GM18861 (cell line): ENCODE data around the gene TESK2.

ENCODE experiments used
- ATAC-seq: cut with Tn5 transposase; IDR thresholded peaks from one replicate; pipeline ENCODE4 v1.9.1; 2021; ENCODE audit not compliant: unreplicated experiment

TESK2 gene

GRCh38 chr1:45340816-45341466 lies 150.0 kb downstream of the TESK2 start:
- ATAC-seq = no peak

DNA sequence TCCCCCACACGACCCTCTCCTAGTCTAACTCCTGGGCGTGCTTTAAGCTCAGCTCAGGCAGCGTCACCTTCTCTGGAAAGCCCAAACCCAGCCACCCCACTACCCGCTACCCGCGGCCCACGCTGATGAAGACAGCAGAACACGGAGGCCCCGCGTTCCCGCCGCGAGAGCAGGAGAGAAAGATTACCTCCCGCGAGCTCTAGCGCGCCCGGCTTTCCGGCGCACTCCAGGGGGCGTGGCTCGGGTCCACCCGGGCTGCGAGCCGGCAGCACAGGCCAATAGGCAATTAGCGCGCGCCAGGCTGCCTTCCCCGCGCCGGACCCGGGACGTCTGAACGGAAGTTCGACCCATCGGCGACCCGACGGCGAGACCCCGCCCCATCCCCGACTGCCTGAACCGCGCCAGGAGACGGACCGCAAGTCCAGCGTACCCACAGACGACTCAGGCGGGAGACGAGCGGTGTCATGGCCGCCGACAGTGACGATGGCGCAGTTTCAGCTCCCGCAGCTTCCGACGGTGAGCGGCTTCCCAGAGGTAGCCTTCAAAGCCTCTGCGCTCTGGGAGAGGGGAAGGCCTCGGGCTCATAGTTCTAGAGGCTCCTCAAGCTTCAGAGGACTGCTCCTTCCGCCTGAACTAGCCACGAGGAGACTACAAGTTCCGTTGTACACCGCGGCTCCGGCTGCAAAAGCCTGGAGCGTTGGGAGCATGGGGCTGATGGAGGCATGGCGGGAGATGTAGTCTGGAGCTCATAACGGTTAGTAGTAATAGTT lies 151.0 kb downstream of the TESK2 start, which contains the start of the genes MUTYH and TOE1:
Gene MUTYH, minus strand, starts transcription at position 652 of the 770 bp plus-strand sequence. CDS start 5,935 bp downstream, outside the sequence.
Gene TOE1, plus strand, starts transcription at position 382 of the 770 bp plus-strand sequence. Its CDS starts 83 bp downstream, at position 465.
- peak; percentile 58 for ATAC-seq

- no peak for ATAC-seq
Measured at GRCh38 chr1:45337630-45338325, 153.2 kb downstream of the TESK2 start.

DNA sequence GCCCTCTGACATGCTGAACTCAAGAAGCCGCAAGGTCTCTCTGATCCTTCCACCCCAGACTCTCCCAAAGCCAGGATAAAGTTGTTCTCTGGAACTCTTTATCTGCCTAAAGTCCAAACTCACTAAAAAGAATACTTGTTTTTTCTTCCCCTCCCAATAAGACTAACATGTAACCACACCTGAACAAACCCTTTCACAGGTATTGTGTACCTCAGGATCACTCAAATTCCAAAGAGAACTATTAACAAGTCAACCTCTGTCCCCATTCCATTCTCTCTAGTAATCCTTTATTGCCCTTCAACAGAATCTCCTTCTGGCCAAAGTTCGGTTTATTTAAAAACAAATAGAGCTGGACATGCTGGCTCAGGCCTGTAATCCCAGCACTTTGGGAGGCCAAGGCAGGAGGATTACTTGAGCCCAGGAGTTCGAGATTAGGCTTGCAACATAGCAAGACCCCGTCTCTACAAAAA lies 155.1 kb downstream of the TESK2 start:
- no peak for ATAC-seq

GRCh38 chr1:45334308-45335245 lies 156.4 kb downstream of the TESK2 start:
- no peak for ATAC-seq

DNA sequence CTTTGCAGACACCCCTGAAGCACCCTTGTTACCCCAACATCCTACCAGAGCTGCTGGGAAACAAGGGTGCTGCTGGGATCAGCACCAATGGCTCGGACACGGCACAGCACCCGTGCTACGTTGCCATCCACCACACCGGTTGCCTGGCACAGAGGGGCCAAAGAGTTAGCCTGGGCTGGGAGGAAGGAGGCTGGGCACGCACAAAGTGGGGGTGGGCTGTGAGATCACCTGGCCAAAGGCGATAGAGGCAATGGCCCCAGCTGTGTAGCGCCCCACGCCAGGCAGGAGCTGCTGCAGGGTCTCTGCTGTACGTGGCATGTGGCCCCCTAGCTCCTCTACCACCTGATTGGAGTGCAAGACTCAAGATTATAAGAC lies 158.6 kb downstream of the TESK2 start:
- ATAC-seq = no peak

DNA sequence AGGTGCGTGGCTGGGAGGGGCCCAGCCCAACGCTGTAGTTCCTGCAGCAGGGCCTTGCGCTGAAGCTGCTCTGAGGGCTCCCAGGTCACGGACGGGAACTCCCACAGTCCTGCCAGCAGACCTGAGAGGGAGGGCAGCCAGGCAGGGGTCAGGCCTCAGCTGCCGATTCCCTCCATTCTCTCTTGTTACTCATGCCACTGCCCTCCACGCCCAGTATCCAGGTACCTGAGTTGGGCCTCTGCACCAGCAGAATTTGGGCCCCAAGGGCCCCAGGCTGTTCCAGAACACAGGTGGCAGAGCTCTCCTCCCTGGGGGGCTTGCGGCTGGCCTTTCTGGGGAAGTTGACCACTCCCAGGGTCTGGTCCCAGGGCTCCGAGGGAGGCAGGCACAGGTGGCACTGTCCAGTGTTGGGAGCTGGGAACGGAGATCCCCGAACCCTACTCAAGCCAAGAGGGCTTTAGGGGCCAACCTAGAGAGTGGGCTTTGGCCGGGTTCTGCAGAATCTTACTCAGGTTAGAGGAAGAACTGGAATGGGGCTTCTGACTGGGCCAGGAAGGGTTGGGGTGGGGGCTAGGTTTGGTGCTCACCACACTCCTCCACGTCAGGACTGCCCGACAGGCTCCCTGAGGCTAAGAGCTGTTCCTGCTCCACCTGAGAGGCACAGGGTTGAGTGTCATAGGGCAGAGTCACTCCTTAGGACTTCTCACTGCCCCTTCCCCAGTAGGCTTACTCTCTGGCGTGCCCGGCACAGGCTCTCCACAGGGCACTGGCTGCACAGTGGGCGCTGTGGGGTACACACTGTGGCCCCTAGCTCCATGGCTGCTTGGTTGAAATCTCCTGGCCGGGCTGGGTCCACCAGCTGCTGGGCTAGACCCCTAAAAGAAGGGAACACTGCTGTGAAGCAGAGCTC lies 159.3 kb downstream of the TESK2 start:
- no peak for ATAC-seq

- ATAC-seq = no peak
Measured at GRCh38 chr1:45329445-45329844, 161.5 kb downstream of the TESK2 start.

GRCh38 chr1:45328680-45329079 lies 162.3 kb downstream of the TESK2 start:
- ATAC-seq = no peak

DNA sequence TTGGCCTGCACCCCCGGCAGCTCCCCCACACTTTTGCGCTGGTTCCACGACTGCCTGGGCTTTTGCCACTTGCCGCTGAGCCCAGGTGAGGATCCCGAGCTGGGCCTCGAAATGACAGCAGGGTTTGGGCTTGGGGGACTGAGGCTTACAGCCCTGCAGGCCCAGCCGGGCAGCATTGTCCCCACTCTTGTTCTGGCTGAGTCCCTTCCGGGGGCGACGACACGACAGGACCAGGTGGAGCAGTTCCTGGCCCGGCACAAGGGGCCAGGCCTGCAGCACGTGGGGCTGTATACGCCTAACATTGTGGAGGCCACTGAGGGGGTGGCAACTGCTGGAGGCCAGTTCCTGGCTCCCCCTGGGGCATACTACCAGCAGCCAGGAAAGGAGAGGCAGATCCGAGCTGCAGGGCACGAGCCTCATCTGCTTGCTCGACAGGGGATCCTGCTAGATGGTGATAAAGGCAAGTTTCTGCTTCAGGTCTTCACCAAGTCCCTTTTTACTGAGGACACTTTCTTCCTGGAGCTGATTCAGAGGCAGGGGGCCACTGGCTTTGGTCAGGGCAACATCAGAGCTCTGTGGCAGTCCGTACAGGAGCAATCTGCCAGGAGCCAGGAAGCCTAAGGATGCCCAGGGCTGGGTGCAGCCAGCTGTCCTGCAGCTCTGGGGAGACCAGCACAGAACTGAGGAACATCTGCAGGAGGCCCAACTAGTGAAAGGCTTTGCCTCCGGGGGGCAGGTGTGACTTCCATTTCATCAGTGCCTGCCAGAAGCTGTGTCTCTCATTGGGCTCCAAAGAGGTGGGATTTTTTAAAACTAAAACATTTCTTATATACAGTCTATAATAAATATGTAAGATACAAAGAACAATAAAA lies 163.1 kb downstream of the TESK2 start:
- ATAC-seq = no peak

DNA sequence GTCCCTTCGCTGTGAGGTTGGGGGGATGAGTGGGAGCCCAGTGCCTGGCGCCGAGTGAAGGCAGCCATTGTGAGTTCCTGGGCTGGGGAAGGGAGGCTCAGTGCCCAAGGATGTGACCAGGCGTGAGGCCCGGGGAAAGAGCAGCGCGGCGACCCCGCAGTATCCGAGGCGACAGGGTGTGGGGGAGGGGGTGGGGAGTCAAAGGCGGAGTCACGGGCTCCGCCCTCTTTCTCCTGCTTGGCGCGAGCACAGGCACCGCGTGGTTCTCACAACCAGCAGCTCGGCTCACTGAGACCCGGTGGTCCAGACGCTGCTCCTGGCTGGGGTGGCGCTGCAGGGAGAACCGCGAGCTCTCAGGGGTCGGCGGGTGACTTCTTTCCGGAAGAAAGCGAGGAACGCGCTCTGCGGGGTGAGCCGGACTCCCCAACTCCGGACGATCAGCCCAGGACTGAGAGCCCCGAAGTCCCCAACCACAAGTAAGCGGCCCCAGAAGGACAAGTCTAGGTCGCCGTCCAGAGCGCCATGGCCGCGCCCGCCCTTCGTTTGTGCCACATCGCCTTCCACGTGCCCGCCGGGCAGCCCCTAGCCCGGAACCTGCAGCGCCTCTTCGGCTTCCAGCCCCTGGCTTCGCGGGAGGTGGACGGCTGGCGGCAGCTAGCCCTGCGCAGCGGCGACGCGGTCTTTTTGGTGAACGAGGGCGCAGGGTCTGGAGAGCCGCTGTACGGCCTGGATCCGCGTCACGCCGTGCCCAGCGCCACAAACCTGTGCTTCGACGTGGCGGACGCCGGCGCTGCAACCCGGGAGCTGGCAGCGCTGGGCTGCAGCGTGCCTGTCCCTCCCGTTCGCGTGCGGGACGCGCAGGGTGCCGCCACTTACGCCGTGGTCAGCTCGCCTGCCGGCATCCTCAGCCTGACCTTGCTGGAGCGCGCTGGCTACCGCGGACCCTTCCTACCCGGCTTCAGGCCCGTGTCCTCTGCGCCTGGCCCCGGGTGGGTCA lies 164.0 kb downstream of the TESK2 start, which contains the start of gene HPDL:
Gene HPDL, plus strand, starts transcription at position 269 of the 997 bp plus-strand sequence. Its CDS starts 254 bp downstream, at position 523.
- no peak for ATAC-seq

DNA sequence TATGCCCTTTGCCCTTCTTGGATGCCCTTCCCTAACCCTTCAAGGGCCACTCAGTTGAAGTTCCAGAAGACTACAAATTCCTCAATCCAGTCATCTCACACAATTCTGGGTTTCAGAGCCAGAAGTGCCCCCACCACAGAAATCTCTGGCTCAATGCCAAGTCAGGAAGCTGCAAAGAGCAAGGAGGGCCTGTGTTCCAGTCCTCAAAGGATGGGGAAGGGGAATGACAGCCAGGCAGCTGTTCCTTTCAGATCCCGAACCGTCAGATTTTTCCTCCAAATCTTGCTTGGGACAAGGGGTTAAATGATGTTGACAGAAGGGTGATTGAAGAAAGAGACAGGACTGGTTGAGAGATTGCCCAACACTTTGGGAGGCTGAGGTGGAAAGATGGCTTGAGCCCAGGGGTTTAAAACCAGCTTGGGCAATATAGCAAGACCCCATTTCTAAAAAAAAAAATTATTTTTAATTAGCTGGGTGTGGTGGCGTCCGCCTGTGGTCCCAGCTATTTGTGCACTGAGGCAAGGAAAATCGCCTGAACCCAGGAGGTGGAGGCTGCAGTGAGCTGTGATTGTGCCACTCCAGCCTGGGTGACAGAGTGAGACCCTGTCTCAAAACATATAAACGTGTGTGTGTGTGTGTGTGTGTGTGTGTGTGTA lies 165.0 kb downstream of the TESK2 start:
- ATAC-seq = no peak

GRCh38 chr1:45322486-45323040 lies 168.4 kb downstream of the TESK2 start:
- no peak for ATAC-seq

GRCh38 chr1:45321444-45321843 lies 169.5 kb downstream of the TESK2 start:
- no peak for ATAC-seq

- ATAC-seq = no peak
Measured at GRCh38 chr1:45319761-45320160, 171.2 kb downstream of the TESK2 start.

GRCh38 chr1:45317166-45317565 lies 173.8 kb downstream of the TESK2 start:
- ATAC-seq = no peak
